K562 (cell line): ENCODE data around the gene B4GALT5. TPM values are rescaled to one million over a fixed set of nuclear protein-coding genes. Genes with fewer than 3 reads are reported as not detected.

Experiments used
- ATAC-seq: fragments of 200-7000 bp; cut with Tn5 transposase; 3 replicates; pipeline ENCODE4 v1.9.1; 2020; ENCODE audit warnings: moderate library complexity
- BruUV-seq: library from RNA; stranded (reverse); fragments of 400-500 nt; replicated peaks from 2 replicates; lab custom pipeline; 2021; lab: Mats Ljungman, UMichigan
- CTCF ChIA-PET: fragments of 300-600 bp; formaldehyde crosslinking; extraction: SDS; loops from one replicate; lab custom pipeline; 2021; ENCODE audit warnings: low intra/inter-chr PET ratio; lab: Yijun Ruan, JAX
- POLR2A ChIA-PET: fragments of 300-600, 350-650 bp; sonication (Branson Sonifier 250); formaldehyde crosslinking; extraction: SDS; loops from one replicate; lab custom pipeline; 2021; ENCODE audit warnings: antibody characterized with exemption, inconsistent platforms; lab: Yijun Ruan, JAX
- DNase-seq, 4 experiments: peaks; one replicate each; pipeline versions ENCODE4 v3.0.0 to v3.0.0-alpha.2; 2011 to 2018; ENCODE audit warnings: low spot score in 3 of 4, mixed read lengths in 3 of 4; ENCODE audit errors: extremely low read depth in 1 of 4
- FAIRE-seq: peaks from 2 replicates; lab custom pipeline; 2011; peaks lifted over from hg19 to GRCh38; lab: Jason Lieb, UNC
- H2AFZ ChIP-seq: 2 replicates; pipeline ENCODE4 v1.6.0; 2011; ENCODE audit warnings: low read depth, low read length, control low read depth, inconsistent platforms
- H3K27ac ChIP-seq: fragments of 200-600 bp; 3 replicates; pipeline ENCODE4 v1.8.0; 2011; ENCODE audit warnings: low read depth, mild to moderate bottlenecking, control low read depth, inconsistent platforms, low read length, moderate library complexity, mixed read lengths; ENCODE audit errors: extremely low read depth
- H3K27me3 ChIP-seq, 2 experiments: fragments of 300-600 bp in 1 of 2; 2 replicates in 1 of 2; 3 replicates in 1 of 2; pipeline versions ENCODE4 v1.6.0 to v1.8.0; 2011; ENCODE audit warnings: inconsistent platforms in 2 of 2, low read length in 2 of 2, mild to moderate bottlenecking in 1 of 2, mixed read lengths in 1 of 2, moderate library complexity in 1 of 2; ENCODE audit not compliant: control insufficient read depth in 2 of 2, insufficient read depth in 2 of 2
- H3K36me3 ChIP-seq: fragments of 300-600 bp; 3 replicates; pipeline ENCODE4 v1.8.0; 2011; ENCODE audit warnings: mild to moderate bottlenecking, low read length, inconsistent platforms; ENCODE audit not compliant: control insufficient read depth, insufficient read depth
- H3K4me1 ChIP-seq, 2 experiments: fragments of 200-600 bp in 1 of 2; replicated peaks in 1 of 2; 2 replicates in 1 of 2; 3 replicates in 1 of 2; pipeline versions ENCODE4 v1.5.1 to v1.8.0; 2011; ENCODE audit warnings: inconsistent platforms in 2 of 2, low read length in 2 of 2, mild to moderate bottlenecking in 1 of 2, mixed read lengths in 1 of 2, moderate library complexity in 1 of 2; ENCODE audit not compliant: control insufficient read depth in 2 of 2, insufficient read depth in 2 of 2
- H3K4me2 ChIP-seq: 2 replicates; pipeline ENCODE4 v1.6.1; 2011; ENCODE audit warnings: low read length, control low read depth, inconsistent platforms, mixed read lengths; ENCODE audit not compliant: insufficient read depth
- H3K4me3 ChIP-seq: fragments of 200-600 bp; sonication (generic), shearing (Covaris generic); 2 replicates; pipeline ENCODE4 v1.5.1; 2016; ENCODE audit warnings: control low read depth, inconsistent platforms
- H3K79me2 ChIP-seq: fragments of 200-600 bp; 3 replicates; pipeline ENCODE4 v1.8.0; 2011; ENCODE audit warnings: low read length, inconsistent platforms; ENCODE audit not compliant: control insufficient read depth, insufficient read depth
- H3K9ac ChIP-seq, 2 experiments: 2 replicates each; pipeline versions ENCODE4 v1.6.0 to v1.6.1; 2011; ENCODE audit warnings: low read depth in 2 of 2, low read length in 2 of 2, control low read depth in 1 of 2, inconsistent platforms in 1 of 2, mild to moderate bottlenecking in 1 of 2, mixed read lengths in 1 of 2; ENCODE audit not compliant: insufficient read depth in 1 of 2
- H3K9me1 ChIP-seq: one replicate; pipeline ENCODE4 v1.6.0; 2011; ENCODE audit warnings: inconsistent platforms, mild to moderate bottlenecking, low read length, moderate library complexity; ENCODE audit not compliant: control insufficient read depth, insufficient read depth
- H3K9me3 ChIP-seq: replicated peaks from 2 replicates; pipeline ENCODE4 v1.5.1; 2011; ENCODE audit warnings: low read depth, low read length, inconsistent platforms; ENCODE audit not compliant: control insufficient read depth, insufficient read depth
- H4K20me1 ChIP-seq: replicated peaks from 2 replicates; pipeline ENCODE4 v1.6.1; 2011; ENCODE audit warnings: low read length, inconsistent platforms, mixed read lengths; ENCODE audit not compliant: control insufficient read depth, insufficient read depth
- GABPB1 ChIP-seq: sonication (generic); formaldehyde crosslinking; IDR thresholded peaks from 2 replicates; pipeline ENCODE4 v1.8.0; 2022; ENCODE audit warnings: mild to moderate bottlenecking, missing genetic modification reagents
- NFIX ChIP-seq: fragments of 250-450 bp; sonication (Bioruptor Pico); IDR thresholded peaks from 2 replicates; pipeline ENCODE4 v1.4.0; 2020; ENCODE audit warnings: low read depth, mild to moderate bottlenecking, moderate library complexity
- PML ChIP-seq: IDR thresholded peaks from 2 replicates; pipeline ENCODE4 v1.6.1; 2012; ENCODE audit warnings: low read length, inconsistent platforms
- PRMT5 ChIP-seq: sonication (generic); formaldehyde crosslinking; IDR thresholded peaks from 2 replicates; pipeline ENCODE4 v1.5.0; 2020; ENCODE audit warnings: missing genetic modification reagents
- REST ChIP-seq, 2 experiments: fragments of 450-650 bp; formaldehyde crosslinking in 1 of 2; IDR thresholded peaks; 2 replicates each; pipeline versions ENCODE4 v1.4.0 to v1.6.1; 2014 to 2020; ENCODE audit warnings: mild to moderate bottlenecking in 2 of 2, borderline replicate concordance in 1 of 2, low read depth in 1 of 2
- TAF9B ChIP-seq: fragments of 450-650 bp; IDR thresholded peaks from 2 replicates; pipeline ENCODE4 v1.6.1; 2018; ENCODE audit warnings: mild to moderate bottlenecking; ENCODE audit not compliant: partially characterized antibody
- ZNF23 ChIP-seq: fragments of 250-450 bp; sonication (Bioruptor Pico); IDR thresholded peaks from 2 replicates; pipeline ENCODE4 v1.4.0; 2020; ENCODE audit warnings: mild to moderate bottlenecking
- ZNF280B ChIP-seq: fragments of 250-450 bp; sonication (Bioruptor Pico); IDR thresholded peaks from 2 replicates; pipeline ENCODE4 v1.5.1; 2021; ENCODE audit warnings: mild to moderate bottlenecking
- ZNF311 ChIP-seq: fragments of 250-450 bp; sonication (Bioruptor Pico); IDR thresholded peaks from 2 replicates; pipeline ENCODE4 v1.4.0; 2020; ENCODE audit warnings: mild to moderate bottlenecking, moderate library complexity
- WGBS: fragments of 100-300 bp; shearing (Covaris generic); methylation state at CpG from one replicate; pipeline ENCODE4 v1.1.6; 2016; ENCODE audit warnings: low coverage, mixed read lengths; ENCODE audit not compliant: insufficient coverage; ENCODE audit errors: missing lambda C conversion rate; 5-methylcytosine and 5-hydroxymethylcytosine counted together
- in situ Hi-C: fragments of 300-500 bp; cut with MboI; formaldehyde crosslinking; loops from 4 replicates; pipeline ENCODE4 v1.15.0; 2018; ENCODE audit warnings: inconsistent platforms, mixed read lengths
- intact Hi-C: fragments of 100-400 bp; cut with micrococcal nuclease; formaldehyde crosslinking; loops from 2 replicates; pipeline ENCODE4 v1.14.2; 2022
- polyA plus RNA-seq, 8 experiments: library from polyadenylated mRNA; depleted of rRNA in 4 of 8; stranded (reverse) in 5 of 8; unstranded in 3 of 8; fragments of >200 nt; fragmentation: Nextera tagmentation in 2 of 8; fragmentation: Illumina TruSeq in 1 of 8; extraction: Ambion mirVana in 2 of 8; extraction: Trizol in 1 of 8; gene quantifications; 2 replicates each; pipeline versions ENCODE4 v1.2.1 to v1.2.3, GENCODE V29; 2011 to 2014; ENCODE audit warnings: inconsistent platforms in 1 of 8, missing spikeins in 1 of 8
- total RNA-seq, 7 experiments: library from RNA; depleted of rRNA in 6 of 7; stranded (reverse); fragments of >200 nt in 6 of 7; fragmentation: Illumina TruSeq in 2 of 7; extraction: Trizol in 2 of 7; gene quantifications; 2 replicates each; pipeline versions ENCODE4 v1.2.1 to v1.2.3, GENCODE V29; 2011 to 2021; ENCODE audit warnings: low replicate concordance in 1 of 7

Gene B4GALT5
- total and polyA plus RNA-seq, 9 of the 15 experiments (the other 6 are each of a cell fraction or from before 2014, with no cell fraction given) = 8.5 to 32.6 (median 23.4) TPM

GRCh38 chr20:49712996-49713752, 504 bp downstream of the B4GALT5 start:
- peak; percentile 60 for ATAC-seq
- Histone ChIP-seq H3K4me1 (peaks cover 21% of the 10 kb centered on the region in 2 experiments; a peak in 3 of 5 replicates), H4K20me1 (peaks cover 7% of the 10 kb centered on the region; the same call in 1 of the 2 replicates), H3K79me2 (peaks cover 53% of the 10 kb centered on the region), H3K9me1 (no peaks in the 10 kb centered on the region), H3K4me2 (peak overlapping the region; percentile 72; the same call in 1 of the 2 replicates), H3K27me3 (no peaks in the 10 kb centered on the region), H3K27ac (peak overlapping the region; percentile 86), H3K36me3 (peaks cover 3% of the 10 kb centered on the region; the same call in 2 of the 3 replicates), H2AFZ (peak overlapping the region; percentile 51), H3K9me3 (no peaks in the 10 kb centered on the region), H3K4me3 (peak overlapping the region; percentile 78), H3K9ac (peak overlapping the region; percentile 85 to 94)
- in situ Hi-C loops = no loop called here
- CTCF ChIA-PET = interaction anchor here (0.6 kb wide), 1 partner anchor 13 kb away, joined by 6 read pairs; no protein-coding TSS in a partner anchor
- intact Hi-C loops = loop anchor here (2.0 to 10.0 kb wide), 3 partner anchors 54 to 102 kb away; partner anchors contain the start of gene SLC9A8
- DNase-seq = peak; percentile 39 to 68 (median 57)
- no peak for FAIRE-seq
- 1% methylated on average over 26 of the region's 71 CpGs for WGBS
- POLR2A ChIA-PET = interaction anchor here (0.6 to 1.6 kb wide), 6 partner anchors 10 to 132 kb away, joined by 3 to 5 read pairs (median 3); no protein-coding TSS in a partner anchor
- BruUV-seq = no TSS peak
- TF ChIP-seq GABPB1 (peak; percentile 43; the same call in 1 of the 2 replicates), ZNF311 (no peak), ZNF23 (no peak), REST (IDR thresholded peaks at IDR 0.05; ENCODE audit: borderline replicate concordance) (no peak), REST (CRISPR knock-in tag; IDR thresholded peaks at IDR 0.05; ENCODE audit: low read depth) (no peak), PML (no peak), PRMT5 (no peak), ZNF280B (no peak), TAF9B (no peak), NFIX (CRISPR knock-in tag) (no peak)
